IMR-90 (cell line): Measurements from ENCODE around the gene FBXO17. TPM values are rescaled to one million over a fixed set of nuclear protein-coding genes. Genes with fewer than 3 reads are reported as not detected.

Experiments used
- ATAC-seq: fragments of 200-7000 bp; cut with Tn5 transposase; 2 replicates; pipeline ENCODE4 v1.9.1; 2020; ENCODE audit warnings: low read depth, mild to moderate bottlenecking, moderate library complexity
- BruUV-seq: library from RNA; stranded (reverse); fragments of 400-500 nt; replicated peaks from 2 replicates; lab custom pipeline; 2021; lab: Mats Ljungman, UMichigan
- CTCF ChIA-PET: fragments of 300-600 bp; formaldehyde crosslinking; extraction: SDS; loops from one replicate; lab custom pipeline; 2021; ENCODE audit warnings: antibody characterized with exemption; lab: Yijun Ruan, JAX
- POLR2A ChIA-PET: fragments of 300-600 bp; sonication (Branson Sonifier 250); formaldehyde crosslinking; loops from one replicate; lab custom pipeline; 2022; ENCODE audit warnings: antibody characterized with exemption; ENCODE audit not compliant: unreplicated experiment; lab: Charles Lee
- DNase-seq: peaks from one replicate; pipeline ENCODE4 v3.0.0; 2013
- H2AFZ ChIP-seq: replicated peaks from 2 replicates; pipeline ENCODE3; 2013; ENCODE audit warnings: low read length, mild to moderate bottlenecking; ENCODE audit not compliant: poor library complexity
- H2AK5ac ChIP-seq: 2 replicates; pipeline ENCODE4 v1.6.1; 2013; ENCODE audit warnings: low read depth, low read length, inconsistent platforms
- H2AK9ac ChIP-seq: replicated peaks from 2 replicates; pipeline ENCODE3; 2013; ENCODE audit warnings: mild to moderate bottlenecking, low read depth, low read length, moderate library complexity; ENCODE audit not compliant: poor library complexity
- H2BK120ac ChIP-seq: 2 replicates; pipeline ENCODE4 v1.6.1; 2013; ENCODE audit warnings: low read depth, low read length, inconsistent platforms
- H2BK15ac ChIP-seq: 3 replicates; pipeline ENCODE4 v1.6.1; 2013; ENCODE audit warnings: low read depth, low read length, inconsistent platforms
- H2BK20ac ChIP-seq: 2 replicates; pipeline ENCODE4 v1.6.1; 2013; ENCODE audit warnings: low read depth, mild to moderate bottlenecking, inconsistent platforms, low read length, moderate library complexity
- H2BK5ac ChIP-seq: 2 replicates; pipeline ENCODE4 v1.6.1; 2013; ENCODE audit warnings: mild to moderate bottlenecking, low read depth, low read length, inconsistent platforms; ENCODE audit not compliant: poor library complexity, severe bottlenecking
- H3K14ac ChIP-seq: replicated peaks from 2 replicates; pipeline ENCODE4 v1.6.1; 2013; ENCODE audit warnings: low read depth, low read length, inconsistent platforms
- H3K18ac ChIP-seq: 2 replicates; pipeline ENCODE4 v1.6.1; 2013; ENCODE audit warnings: low read depth, low read length, control low read depth
- H3K23ac ChIP-seq: 2 replicates; pipeline ENCODE4 v1.6.1; 2013; ENCODE audit warnings: low read depth, low read length, inconsistent platforms
- H3K27ac ChIP-seq: 2 replicates; pipeline ENCODE4 v1.5.1; 2013; ENCODE audit warnings: mild to moderate bottlenecking, control low read depth, low read length; ENCODE audit not compliant: insufficient read depth
- H3K27me3 ChIP-seq: 2 replicates; pipeline ENCODE4 v1.6.1; 2013; ENCODE audit warnings: low read length; ENCODE audit not compliant: control insufficient read depth, insufficient read depth
- H3K36me3 ChIP-seq: 2 replicates; pipeline ENCODE4 v1.6.1; 2013; ENCODE audit warnings: low read length, mixed read lengths; ENCODE audit not compliant: control insufficient read depth, insufficient read depth
- H3K4ac ChIP-seq: 2 replicates; pipeline ENCODE4 v1.6.1; 2013; ENCODE audit warnings: low read depth, low read length, inconsistent platforms
- H3K4me1 ChIP-seq: 2 replicates; pipeline ENCODE4 v1.6.1; 2013; ENCODE audit warnings: low read length, mixed read lengths; ENCODE audit not compliant: control insufficient read depth, insufficient read depth
- H3K4me2 ChIP-seq: 2 replicates; pipeline ENCODE4 v1.6.1; 2013; ENCODE audit warnings: low read depth, mild to moderate bottlenecking, control low read depth, low read length, moderate library complexity
- H3K4me3 ChIP-seq: 2 replicates; pipeline ENCODE4 v1.5.1; 2013; ENCODE audit warnings: low read depth, mild to moderate bottlenecking, control low read depth, low read length, moderate library complexity; ENCODE audit not compliant: insufficient read depth
- H3K56ac ChIP-seq: 2 replicates; pipeline ENCODE4 v1.6.1; 2013; ENCODE audit warnings: low read length, inconsistent platforms; ENCODE audit not compliant: insufficient read depth; ENCODE audit errors: extremely low read depth
- H3K79me1 ChIP-seq, 2 experiments: 2 replicates each; pipeline ENCODE4 v1.6.1; 2013; ENCODE audit warnings: low read length in 2 of 2, inconsistent platforms in 1 of 2, low read depth in 1 of 2
- H3K9ac ChIP-seq: 2 replicates; pipeline ENCODE4 v1.6.1; 2013; ENCODE audit warnings: low read depth, low read length, control low read depth
- H3K9me1 ChIP-seq: 2 replicates; pipeline ENCODE4 v1.6.1; 2013; ENCODE audit warnings: low read length, inconsistent platforms; ENCODE audit not compliant: insufficient read depth
- H3K9me3 ChIP-seq: 2 replicates; pipeline ENCODE4 v1.6.1; 2013; ENCODE audit warnings: low read length; ENCODE audit not compliant: control insufficient read depth, insufficient read depth
- H4K20me1 ChIP-seq: 2 replicates; pipeline ENCODE4 v1.6.1; 2013; ENCODE audit warnings: low read length, inconsistent platforms; ENCODE audit not compliant: insufficient read depth
- H4K5ac ChIP-seq: 2 replicates; pipeline ENCODE4 v1.6.1; 2013; ENCODE audit warnings: mild to moderate bottlenecking, low read depth, low read length, control low read depth
- H4K8ac ChIP-seq, 2 experiments: 2 replicates each; pipeline ENCODE4 v1.6.1; 2013; ENCODE audit warnings: low read depth in 2 of 2, low read length in 2 of 2, control low read depth in 1 of 2, inconsistent platforms in 1 of 2
- H4K91ac ChIP-seq: 2 replicates; pipeline ENCODE4 v1.6.1; 2013; ENCODE audit warnings: low read depth, low read length, inconsistent platforms; ENCODE audit not compliant: insufficient read depth
- CEBPB ChIP-seq: IDR thresholded peaks from 2 replicates; pipeline ENCODE4 v1.6.1; 2012; ENCODE audit warnings: low read depth, low read length, improper control_type of control experiment
- MAZ ChIP-seq: IDR thresholded peaks from 2 replicates; pipeline ENCODE4 v1.6.1; 2012; ENCODE audit warnings: low read depth, mild to moderate bottlenecking, low read length, improper control_type of control experiment, moderate library complexity, borderline replicate concordance
- WGBS, 2 experiments: methylation state at CpG; one replicate each; pipeline versions ENCODE4 v1.1.5 to v1.1.7; 2013; ENCODE audit warnings: missing lambda C conversion rate in 2 of 2; ENCODE audit not compliant: insufficient read length in 1 of 2; ENCODE audit errors: extremely low coverage in 2 of 2; 5-methylcytosine and 5-hydroxymethylcytosine counted together
- dilution Hi-C: fragments of 300-500 bp; cut with HindIII; formaldehyde crosslinking; loops from one replicate; pipeline ENCODE4 v1.14.3; 2018; ENCODE audit warnings: low sequenced_read_pairs; ENCODE audit not compliant: unreplicated experiment
- in situ Hi-C: fragments of 300-500 bp; cut with MboI; formaldehyde crosslinking; loops from 3 replicates; pipeline ENCODE4 v1.14.3; 2019; ENCODE audit warnings: low sequenced_read_pairs, inconsistent platforms, mixed read lengths
- intact Hi-C: fragments of 100-400 bp; cut with micrococcal nuclease; formaldehyde crosslinking; loops from 2 replicates; pipeline ENCODE4 v1.10.0; 2022
- polyA plus RNA-seq, 3 experiments: library from polyadenylated mRNA; depleted of rRNA; stranded (reverse); fragments of >200 nt; gene quantifications; 2 replicates each; pipeline ENCODE4 v1.2.3, GENCODE V29; 2012; ENCODE audit warnings: low replicate concordance in 1 of 3
- total RNA-seq: library from RNA; depleted of rRNA; stranded (reverse); fragments of >200 nt; gene quantifications from 2 replicates; pipeline ENCODE4 v1.2.3, GENCODE V29; 2012
- TF ChIP-seq, protein P1 (sequence below): conservative IDR thresholded peaks from 2 replicates; pipeline ENCODE4 v1.5.1; 2012; ENCODE audit warnings: mild to moderate bottlenecking, low read depth, low read length, improper control_type of control experiment

The FBXO17 gene
- total and polyA plus RNA-seq, 2 of the 4 experiments (the other 2 are of a cell fraction) = 10.8 to 20.7 TPM

- no peak overlapping the region for H2AK5ac ChIP-seq
- H2BK20ac ChIP-seq = no peak overlapping the region
- peaks cover 25% of the 10 kb centered on the region for H3K36me3 ChIP-seq
- H3K4me1 ChIP-seq = no peaks in the 10 kb centered on the region
- no peak overlapping the region for H4K91ac ChIP-seq
- H2AFZ ChIP-seq = no peak overlapping the region
- CTCF ChIA-PET = interaction anchor here (0.5 kb wide), 1 partner anchor 161 kb away, joined by 3 read pairs; no protein-coding TSS in a partner anchor
- POLR2A ChIA-PET = no interaction called here
- no peak overlapping the region for H4K8ac ChIP-seq
- in situ Hi-C loops (loop anchor here (25.0 kb wide), 1 partner anchor 168 kb away; the partner anchor contains the start of gene CAPN12), dilution Hi-C loops (no loop called here), intact Hi-C loops (no loop called here)
- no peak overlapping the region for H3K4me2 ChIP-seq
- no peaks in the 10 kb centered on the region; the same call in 1 of the 2 replicates for H3K9me1 ChIP-seq
- H2BK5ac ChIP-seq = no peak overlapping the region
- no peak overlapping the region for H3K9ac ChIP-seq
- no peak overlapping the region for H3K23ac ChIP-seq
- no peak overlapping the region for H2AK9ac ChIP-seq
- H3K79me1 ChIP-seq = peaks cover 5 to 20% of the 10 kb centered on the region in 2 experiments; a peak in 3 of 4 replicates
- H2BK120ac ChIP-seq = no peak overlapping the region
- no peak overlapping the region for H3K27ac ChIP-seq
- TF ChIP-seq, protein P1, sequence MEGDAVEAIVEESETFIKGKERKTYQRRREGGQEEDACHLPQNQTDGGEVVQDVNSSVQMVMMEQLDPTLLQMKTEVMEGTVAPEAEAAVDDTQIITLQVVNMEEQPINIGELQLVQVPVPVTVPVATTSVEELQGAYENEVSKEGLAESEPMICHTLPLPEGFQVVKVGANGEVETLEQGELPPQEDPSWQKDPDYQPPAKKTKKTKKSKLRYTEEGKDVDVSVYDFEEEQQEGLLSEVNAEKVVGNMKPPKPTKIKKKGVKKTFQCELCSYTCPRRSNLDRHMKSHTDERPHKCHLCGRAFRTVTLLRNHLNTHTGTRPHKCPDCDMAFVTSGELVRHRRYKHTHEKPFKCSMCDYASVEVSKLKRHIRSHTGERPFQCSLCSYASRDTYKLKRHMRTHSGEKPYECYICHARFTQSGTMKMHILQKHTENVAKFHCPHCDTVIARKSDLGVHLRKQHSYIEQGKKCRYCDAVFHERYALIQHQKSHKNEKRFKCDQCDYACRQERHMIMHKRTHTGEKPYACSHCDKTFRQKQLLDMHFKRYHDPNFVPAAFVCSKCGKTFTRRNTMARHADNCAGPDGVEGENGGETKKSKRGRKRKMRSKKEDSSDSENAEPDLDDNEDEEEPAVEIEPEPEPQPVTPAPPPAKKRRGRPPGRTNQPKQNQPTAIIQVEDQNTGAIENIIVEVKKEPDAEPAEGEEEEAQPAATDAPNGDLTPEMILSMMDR = no peak
- TF ChIP-seq CEBPB (no peak), MAZ (no peak)
- no peak for DNase-seq
- BruUV-seq = no TSS peak
- no peak overlapping the region for H3K14ac ChIP-seq
- no peak overlapping the region for H3K56ac ChIP-seq
- no peak for ATAC-seq
- no peak overlapping the region for H4K5ac ChIP-seq
- H3K4me3 ChIP-seq = no peak overlapping the region
- H2BK15ac ChIP-seq = no peak overlapping the region
- H3K18ac ChIP-seq = no peak overlapping the region
- no peaks in the 10 kb centered on the region; the same call in 1 of the 2 replicates for H4K20me1 ChIP-seq
- WGBS, 2 experiments = no CpG with 5 or more reads among the region's 4 CpGs
- H3K9me3 ChIP-seq = no peaks in the 10 kb centered on the region; the same call in 1 of the 2 replicates
- no peaks in the 10 kb centered on the region for H3K27me3 ChIP-seq
- H3K4ac ChIP-seq = no peak overlapping the region
Observed at GRCh38 chr19:38905620-38906019, 69.9 kb downstream of the FBXO17 start.
